ENCODE measurements around the gene XAB2.
"Not testable (repeated sequence)": the region's sequence is repeated elsewhere in the genome, so short reads cannot be mapped to it uniquely, and the experiment has no call there.

Gene XAB2

DNA sequence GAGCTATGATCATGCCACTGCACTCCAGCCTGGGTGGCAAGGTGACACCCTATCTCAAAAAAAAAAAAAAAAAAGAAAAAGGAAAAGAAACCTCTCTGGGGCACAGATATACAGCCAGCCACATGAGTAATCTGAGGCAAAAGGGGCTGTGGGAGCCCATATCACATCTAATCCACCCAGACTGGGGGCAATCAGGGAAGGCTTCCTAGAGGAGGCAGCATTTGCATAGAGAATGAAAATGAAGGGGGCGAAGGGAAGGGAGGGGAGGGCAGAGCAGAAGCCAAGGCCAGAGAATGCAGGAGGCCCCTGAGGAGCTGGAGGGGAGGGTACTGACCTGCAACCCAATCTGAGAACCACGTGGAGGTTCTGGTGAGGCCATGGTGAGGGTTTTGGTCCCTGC, 20.8 kb upstream of the XAB2 start:
- H3K4me3 ChIP-seq (ENCODE audit: low read length): no peak overlapping the region
- TF ChIP-seq, protein P1, sequence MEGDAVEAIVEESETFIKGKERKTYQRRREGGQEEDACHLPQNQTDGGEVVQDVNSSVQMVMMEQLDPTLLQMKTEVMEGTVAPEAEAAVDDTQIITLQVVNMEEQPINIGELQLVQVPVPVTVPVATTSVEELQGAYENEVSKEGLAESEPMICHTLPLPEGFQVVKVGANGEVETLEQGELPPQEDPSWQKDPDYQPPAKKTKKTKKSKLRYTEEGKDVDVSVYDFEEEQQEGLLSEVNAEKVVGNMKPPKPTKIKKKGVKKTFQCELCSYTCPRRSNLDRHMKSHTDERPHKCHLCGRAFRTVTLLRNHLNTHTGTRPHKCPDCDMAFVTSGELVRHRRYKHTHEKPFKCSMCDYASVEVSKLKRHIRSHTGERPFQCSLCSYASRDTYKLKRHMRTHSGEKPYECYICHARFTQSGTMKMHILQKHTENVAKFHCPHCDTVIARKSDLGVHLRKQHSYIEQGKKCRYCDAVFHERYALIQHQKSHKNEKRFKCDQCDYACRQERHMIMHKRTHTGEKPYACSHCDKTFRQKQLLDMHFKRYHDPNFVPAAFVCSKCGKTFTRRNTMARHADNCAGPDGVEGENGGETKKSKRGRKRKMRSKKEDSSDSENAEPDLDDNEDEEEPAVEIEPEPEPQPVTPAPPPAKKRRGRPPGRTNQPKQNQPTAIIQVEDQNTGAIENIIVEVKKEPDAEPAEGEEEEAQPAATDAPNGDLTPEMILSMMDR (conservative IDR thresholded peaks at IDR 0.05; ENCODE audit: low read length): no peak
- DNase-seq (ENCODE audit: low read depth): no peak

DNA sequence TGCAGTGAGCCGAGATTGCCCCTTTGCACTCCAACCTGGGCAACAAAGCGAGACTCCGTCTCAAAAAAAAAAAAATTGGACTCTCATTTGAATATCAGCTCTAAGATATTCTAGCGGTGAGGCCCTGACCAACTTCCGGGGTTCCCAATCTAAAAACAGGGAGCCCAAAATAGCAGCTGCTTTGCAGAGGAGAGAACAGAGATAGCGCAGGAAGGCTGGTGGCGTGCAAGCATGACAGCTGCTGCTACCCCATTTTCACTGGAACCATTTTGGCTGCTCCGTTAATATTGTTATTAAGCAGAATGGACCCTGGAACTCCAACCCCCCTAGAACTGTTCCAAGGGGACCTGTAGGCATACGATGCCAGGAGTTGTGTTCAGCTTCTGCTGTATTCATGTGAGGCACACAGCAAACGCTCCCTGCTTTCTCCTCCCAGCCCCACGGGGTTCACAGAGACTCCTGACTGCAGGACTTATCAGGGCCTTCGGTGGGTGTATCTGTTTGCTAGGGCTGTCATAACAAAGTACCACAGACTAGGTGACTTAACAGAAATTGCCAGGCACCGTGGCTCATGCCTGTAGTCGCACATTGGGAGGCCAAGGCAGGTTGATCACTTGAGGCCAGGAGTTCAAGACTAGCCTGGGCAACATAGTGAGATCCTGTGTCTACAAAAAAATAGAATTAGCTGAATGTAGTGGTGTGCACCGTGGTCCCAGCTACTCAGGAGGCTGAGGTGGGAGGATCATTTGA, 19.1 kb upstream of the XAB2 start:
- no peak overlapping the region for H3K4me3 ChIP-seq (ENCODE audit: low read length)
- TF ChIP-seq, protein P1 (conservative IDR thresholded peaks at IDR 0.05; ENCODE audit: low read length): no peak
- DNase-seq (ENCODE audit: low read depth): no peak

DNA sequence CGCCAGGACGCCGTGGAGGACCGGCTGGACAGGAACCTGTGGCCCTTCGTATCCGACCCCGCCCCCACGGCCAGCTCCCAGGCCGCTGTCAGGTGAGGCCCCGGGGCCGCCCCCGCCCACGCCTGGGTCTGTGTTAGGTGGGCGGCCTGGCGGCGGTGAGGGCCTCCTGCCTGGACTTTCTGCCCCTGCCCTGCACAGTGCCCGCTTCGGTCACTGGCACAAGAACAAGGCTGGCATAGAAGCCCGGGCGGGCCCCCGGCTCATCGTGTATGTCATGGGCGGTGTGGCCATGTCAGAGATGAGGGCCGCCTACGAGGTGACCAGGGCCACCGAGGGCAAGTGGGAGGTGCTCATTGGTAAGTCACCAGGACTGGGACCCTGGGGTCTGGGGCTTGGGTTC, 17.8 kb upstream of the XAB2 start:
- DNase-seq (ENCODE audit: low read depth): no peak
- no peak overlapping the region for H3K4me3 ChIP-seq (ENCODE audit: low read length)
- TF ChIP-seq, protein P1 (conservative IDR thresholded peaks at IDR 0.05; ENCODE audit: low read length): no peak

DNA sequence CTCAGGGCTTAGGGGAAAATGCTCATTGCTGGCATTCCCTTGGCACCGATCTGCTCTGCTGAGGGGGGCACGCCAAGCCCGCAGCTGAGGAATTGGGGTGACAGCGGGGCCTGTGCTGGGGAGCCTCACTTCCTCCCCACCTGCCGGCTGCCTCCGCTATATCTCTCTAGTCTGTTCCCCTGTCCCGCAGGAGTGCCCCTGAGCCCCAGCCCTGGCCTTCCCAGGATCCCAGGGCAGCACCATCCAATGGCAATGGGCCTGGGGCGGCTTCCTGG, 17.0 kb upstream of the XAB2 start:
- DNase-seq (ENCODE audit: low read depth): no peak
- H3K4me3 ChIP-seq (ENCODE audit: low read length): no peak overlapping the region

DNA sequence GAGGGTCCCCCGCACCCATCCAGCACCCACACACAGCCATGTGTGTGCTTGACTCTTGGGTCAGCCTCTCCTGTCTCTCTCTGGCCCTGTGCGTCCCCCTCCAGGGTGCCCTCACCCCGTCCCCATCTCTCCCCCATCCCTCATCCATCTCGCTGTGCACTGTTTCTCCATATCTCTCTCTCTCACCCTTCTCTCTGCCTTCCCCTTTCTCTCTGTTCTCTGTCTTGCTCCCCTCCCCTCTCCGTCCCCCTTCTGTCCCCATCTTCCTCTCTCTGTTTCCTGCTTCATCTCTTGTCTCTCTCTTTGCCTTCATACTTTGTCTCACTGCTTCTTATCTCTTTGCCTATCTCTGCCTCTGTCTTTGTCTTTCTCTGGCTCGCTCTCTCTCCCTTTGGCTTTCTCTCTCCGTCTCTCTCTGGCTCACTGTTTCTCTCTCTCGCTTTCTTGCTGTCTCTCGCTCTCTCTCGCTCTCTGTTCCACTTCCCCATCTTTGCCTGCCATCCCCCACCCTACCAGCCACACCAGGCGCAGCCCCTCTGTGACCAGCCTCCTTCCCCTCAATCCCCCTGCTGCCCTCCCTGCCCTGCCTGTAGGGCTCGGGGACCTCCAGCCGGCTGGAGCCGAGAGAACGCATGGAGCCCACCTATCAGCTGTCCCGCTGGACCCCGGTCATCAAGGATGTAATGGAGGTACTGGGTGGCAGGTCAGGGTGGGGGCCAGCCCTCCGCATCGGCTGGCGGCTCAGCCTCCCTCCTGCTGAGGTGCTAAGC, 16.5 kb upstream of the XAB2 start:
- H3K4me3 ChIP-seq (ENCODE audit: low read length): no peak overlapping the region
- no peak for DNase-seq (ENCODE audit: low read depth)
- TF ChIP-seq, protein P1 (conservative IDR thresholded peaks at IDR 0.05; ENCODE audit: low read length): no peak

More for the DNA sequence above, 17.0 kb upstream of the XAB2 start:
- TF ChIP-seq, protein P1 (conservative IDR thresholded peaks at IDR 0.05; ENCODE audit: low read length): no peak

DNA sequence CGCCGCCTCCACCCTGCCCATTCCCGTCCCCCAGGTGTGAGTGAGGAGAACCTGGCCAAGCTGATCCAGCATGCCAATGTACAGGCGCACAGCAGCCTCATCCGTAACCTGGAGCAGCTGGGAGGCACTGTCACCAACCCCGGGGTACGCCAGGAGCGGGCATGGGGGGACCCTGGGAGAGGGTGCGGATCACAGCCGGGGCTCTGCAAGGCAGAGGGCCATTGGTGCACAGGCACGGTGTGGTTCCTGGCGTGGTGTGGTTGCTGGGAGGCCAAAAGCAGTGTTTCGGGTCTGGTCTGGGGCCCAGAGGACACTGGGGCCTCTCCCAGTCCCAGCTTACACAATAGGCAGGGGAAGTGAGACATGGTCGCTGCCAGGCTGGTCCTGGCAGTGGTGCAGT, 15.8 kb upstream of the XAB2 start:
- TF ChIP-seq, protein P1 (conservative IDR thresholded peaks at IDR 0.05; ENCODE audit: low read length): no peak
- H3K4me3 ChIP-seq (ENCODE audit: low read length): no peak overlapping the region
- no peak for DNase-seq (ENCODE audit: low read depth)

DNA sequence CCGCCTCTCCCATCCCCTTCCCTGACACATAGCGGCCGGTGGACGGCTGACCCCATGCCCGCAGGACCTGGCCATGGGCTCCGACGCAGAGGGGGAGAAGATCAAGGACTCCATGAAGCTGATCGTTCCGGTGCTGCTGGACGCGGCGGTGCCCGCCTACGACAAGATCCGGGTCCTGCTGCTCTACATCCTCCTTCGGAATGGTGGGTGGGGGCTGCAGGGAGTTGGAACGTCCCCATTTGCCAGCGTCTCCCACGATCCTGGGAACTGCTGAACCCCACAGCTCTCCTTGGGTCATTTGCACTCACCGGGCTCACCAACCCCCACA, 15.2 kb upstream of the XAB2 start:
- TF ChIP-seq, protein P1 (conservative IDR thresholded peaks at IDR 0.05; ENCODE audit: low read length): no peak
- no peak overlapping the region for H3K4me3 ChIP-seq (ENCODE audit: low read length)
- no peak for DNase-seq (ENCODE audit: low read depth)

DNA sequence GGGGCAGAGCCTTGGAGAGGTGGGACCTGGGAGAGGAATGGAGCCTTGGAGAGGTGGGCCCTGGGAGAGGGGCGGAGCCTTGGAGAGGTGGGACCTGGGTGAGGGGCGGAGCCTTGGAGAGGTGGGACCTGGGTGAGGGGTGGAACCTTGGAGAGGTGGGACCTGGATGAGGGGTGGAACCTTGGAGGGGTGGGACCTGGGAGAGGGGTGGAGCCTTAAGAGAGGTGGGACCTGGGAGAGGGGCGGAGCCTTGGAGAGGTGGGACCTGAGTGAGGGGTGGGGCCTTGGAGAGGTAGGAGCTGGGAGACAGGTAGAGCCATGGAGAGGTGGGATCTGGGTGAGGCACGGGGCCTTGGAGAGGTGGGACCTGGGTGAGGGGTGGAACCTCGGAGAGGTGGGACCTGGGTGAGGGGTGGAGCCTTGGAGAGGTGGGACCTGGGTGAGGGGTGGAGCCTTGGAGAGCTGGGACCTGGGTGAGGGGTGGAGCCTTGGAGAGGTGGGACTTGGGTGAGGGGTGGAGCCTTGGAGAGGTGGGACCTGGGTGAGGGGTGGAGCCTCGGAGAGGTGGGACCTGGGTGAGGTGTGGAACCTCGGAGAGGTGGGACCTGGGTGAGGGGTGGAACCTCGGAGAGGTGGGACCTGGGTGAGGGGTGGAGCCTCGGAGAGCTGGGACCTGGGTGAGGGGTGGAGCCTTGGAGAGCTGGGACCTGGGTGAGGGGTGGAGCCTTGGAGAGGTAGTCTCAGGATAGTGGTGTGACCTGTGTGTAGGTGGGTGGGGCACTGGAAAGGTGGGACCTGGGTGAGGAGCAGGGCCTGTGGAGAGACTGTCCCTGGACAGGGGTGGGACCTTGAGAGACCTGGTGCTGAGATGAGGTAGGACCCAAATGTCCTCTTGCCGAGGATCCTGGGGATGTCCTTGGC, 14.5 kb upstream of the XAB2 start:
- DNase-seq (ENCODE audit: low read depth); H3K4me3 ChIP-seq (ENCODE audit: low read length): not testable (repeated sequence)

Measured in AG10803 (cell line).